SK-N-SH (cell line): ENCODE results near the gene LTBP1. TPM values are rescaled to one million over a fixed set of nuclear protein-coding genes. Genes with fewer than 3 reads are reported as not detected.
A peak's percentile ranks its signal among the peaks of the same experiment; 100 is the strongest.

Source experiments
- CTCF ChIA-PET: fragments of 300-600, 350-600 bp; formaldehyde crosslinking; extraction: SDS; loops from one replicate; lab custom pipeline; 2021; lab: Yijun Ruan, JAX
- POLR2A ChIA-PET: fragments of 350-600 bp; sonication (Branson Sonifier 250); formaldehyde crosslinking; extraction: SDS; loops from one replicate; lab custom pipeline; 2020; ENCODE audit warnings: antibody characterized with exemption, inconsistent platforms; lab: Yijun Ruan, JAX
- DNase-seq: peaks from one replicate; pipeline ENCODE4 v3.0.0; 2012
- H2AFZ ChIP-seq: fragments of 200-600 bp; sonication (generic); 2 replicates; pipeline ENCODE4 v1.8.1; 2016; ENCODE audit warnings: antibody characterized with exemption, mild to moderate bottlenecking, low read depth
- H3F3A ChIP-seq: fragments of 200-600 bp; sonication (generic); replicated peaks from 2 replicates; pipeline ENCODE3; 2016; ENCODE audit warnings: antibody characterized with exemption, mild to moderate bottlenecking; ENCODE audit not compliant: insufficient read depth
- H3K27ac ChIP-seq, 2 experiments: fragments of 200-500 bp in 1 of 2; fragments of 200-600 bp in 1 of 2; sonication (Bioruptor generic) in 1 of 2; sonication (generic), shearing (Covaris generic) in 1 of 2; 2 replicates each; pipeline versions ENCODE4 v1.5.1 to v1.6.1; 2014 to 2016; ENCODE audit warnings: low read depth in 2 of 2, inconsistent platforms in 1 of 2, low read length in 1 of 2, mild to moderate bottlenecking in 1 of 2, mixed read lengths in 1 of 2
- H3K27me3 ChIP-seq: fragments of 200-600 bp; sonication (generic), shearing (Covaris generic); 2 replicates; pipeline ENCODE4 v1.6.1; 2016; ENCODE audit warnings: mixed run types; ENCODE audit not compliant: insufficient read depth
- H3K36me3 ChIP-seq, 2 experiments: fragments of 200-500 bp in 1 of 2; fragments of 200-600 bp in 1 of 2; sonication (Bioruptor generic) in 1 of 2; sonication (generic) in 1 of 2; replicated peaks in 1 of 2; 2 replicates each; pipeline versions ENCODE3 to v1.5.1; 2014 to 2016; ENCODE audit warnings: low read length in 1 of 2, mild to moderate bottlenecking in 1 of 2; ENCODE audit not compliant: insufficient read depth in 2 of 2, control insufficient read depth in 1 of 2
- H3K4me1 ChIP-seq, 2 experiments: fragments of 200-500 bp in 1 of 2; fragments of 200-600 bp in 1 of 2; sonication (Bioruptor generic) in 1 of 2; sonication (generic), shearing (Covaris generic) in 1 of 2; 2 replicates each; pipeline versions ENCODE4 v1.5.1 to v1.6.1; 2014 to 2016; ENCODE audit warnings: low read depth in 1 of 2, low read length in 1 of 2, mixed run types in 1 of 2; ENCODE audit not compliant: insufficient read depth in 2 of 2, control insufficient read depth in 1 of 2
- H3K4me2 ChIP-seq: fragments of 200-600 bp; sonication (generic), shearing (Covaris generic); 2 replicates; pipeline ENCODE4 v1.6.1; 2017; ENCODE audit warnings: mixed run types
- H3K4me3 ChIP-seq, 2 experiments: fragments of 200-500 bp in 1 of 2; fragments of 200-600 bp in 1 of 2; sonication (Bioruptor generic) in 1 of 2; sonication (generic), shearing (Covaris generic) in 1 of 2; 2 replicates each; pipeline versions ENCODE4 v1.5.1 to v1.8.1; 2014 to 2016; ENCODE audit warnings: low read depth in 2 of 2, inconsistent platforms in 1 of 2, low read length in 1 of 2, mild to moderate bottlenecking in 1 of 2, mixed read lengths in 1 of 2, moderate library complexity in 1 of 2
- H3K79me2 ChIP-seq: fragments of 200-600 bp; sonication (generic); 2 replicates; pipeline ENCODE4 v1.8.1; 2017; ENCODE audit warnings: mild to moderate bottlenecking; ENCODE audit not compliant: insufficient read depth
- H3K9ac ChIP-seq: fragments of 200-600 bp; sonication (generic); 2 replicates; pipeline ENCODE4 v1.6.1; 2017; ENCODE audit warnings: mixed run types
- H3K9me2 ChIP-seq: fragments of 200-600 bp; sonication (generic); 2 replicates; pipeline ENCODE4 v1.6.1; 2017; ENCODE audit warnings: mixed run types
- H3K9me3 ChIP-seq: fragments of 200-600 bp; sonication (generic); 2 replicates; pipeline ENCODE4 v1.6.1; 2017; ENCODE audit warnings: mixed run types, mild to moderate bottlenecking, moderate library complexity
- H4K20me1 ChIP-seq: fragments of 200-600 bp; sonication (generic); 2 replicates; pipeline ENCODE4 v1.6.1; 2017; ENCODE audit warnings: mild to moderate bottlenecking, mixed run types; ENCODE audit not compliant: insufficient read depth
- JUND ChIP-seq: IDR thresholded peaks from 2 replicates; pipeline ENCODE4 v1.4.0; 2012
- MEF2A ChIP-seq: IDR thresholded peaks from 2 replicates; pipeline ENCODE4 v1.4.0; 2012; ENCODE audit warnings: low read depth, borderline replicate concordance
- REST ChIP-seq: IDR thresholded peaks from 2 replicates; pipeline ENCODE4 v1.6.1; 2012; ENCODE audit warnings: mild to moderate bottlenecking, low read depth, low read length, moderate library complexity
- TAF1 ChIP-seq: IDR thresholded peaks from 2 replicates; pipeline ENCODE4 v1.6.1; 2012; ENCODE audit warnings: low read depth, mild to moderate bottlenecking, low read length, moderate library complexity, borderline replicate concordance
- TEAD4 ChIP-seq: IDR thresholded peaks from 2 replicates; pipeline ENCODE4 v1.4.0; 2012; ENCODE audit warnings: mild to moderate bottlenecking, borderline replicate concordance; ENCODE audit not compliant: insufficient read depth
- USF1 ChIP-seq: IDR thresholded peaks from 2 replicates; pipeline ENCODE4 v1.4.0; 2012; ENCODE audit warnings: low read depth, borderline replicate concordance
- WGBS: methylation state at CpG from one replicate; pipeline ENCODE4 v1.1.6; 2017; ENCODE audit warnings: low lambda C conversion rate; 5-methylcytosine and 5-hydroxymethylcytosine counted together
- polyA plus RNA-seq, 3 experiments: library from polyadenylated mRNA; depleted of rRNA; stranded (reverse); fragments of >200 nt; gene quantifications; 2 replicates each; pipeline ENCODE4 v1.2.3, GENCODE V29; 2012

The LTBP1 gene
- polyA plus RNA-seq, 1 of the 3 experiments (the other 2 are of a cell fraction): 467 TPM

GRCh38 chr2:33430856-33431255 is 484.1 kb downstream of the LTBP1 start (continued):
- TF ChIP-seq REST (no peak), JUND (no peak)
- TF ChIP-seq, all 33 proteins: peak for 0

- H3K9me3 ChIP-seq: no peaks in the 10 kb centered on the region
- ChIA-PET CTCF (interaction anchor here (1.0 to 3.5 kb wide), 2 partner anchors 9 to 12 kb away, joined by 3 to 20 read pairs; no protein-coding TSS in a partner anchor), POLR2A (no interaction called here)
- no peaks in the 10 kb centered on the region for H3K9me2 ChIP-seq
- H3K9ac ChIP-seq: no peak overlapping the region
- no peak overlapping the region for H3K4me2 ChIP-seq
- no peaks in the 10 kb centered on the region for H3K79me2 ChIP-seq
- H3K27me3 ChIP-seq: no peaks in the 10 kb centered on the region
- H2AFZ ChIP-seq: no peak overlapping the region
- H3K4me3 ChIP-seq: no peak overlapping the region
- H3K36me3 ChIP-seq: no peaks in the 10 kb centered on the region
- no peak for DNase-seq
- peaks cover 34% of the 10 kb centered on the region for H3F3A ChIP-seq
- H3K27ac ChIP-seq: peak overlapping the region; percentile 57 to 81; a peak in 3 of 4 replicates
- WGBS: 81% methylated on average over 2 of the region's 2 CpGs
- peaks cover 0 to 8% of the 10 kb centered on the region in 2 experiments; a peak in 2 of 4 replicates for H3K4me1 ChIP-seq
- TF ChIP-seq JUND: no peak
- no peak for TF ChIP-seq TAF1
- TF ChIP-seq MEF2A: no peak
- no peak for TF ChIP-seq REST
- no peak for TF ChIP-seq TEAD4
- TF ChIP-seq USF1: no peak
- no peaks in the 10 kb centered on the region for H4K20me1 ChIP-seq
These were observed 486.1 kb downstream of the LTBP1 start for GRCh38 chr2:33432871-33433270.
